HFF-Myc (cell line): ENCODE results near the gene LRRC49.

ENCODE experiments used
- DNase-seq: peaks from one replicate; pipeline ENCODE4 v3.0.0-alpha.2; 2011; ENCODE audit warnings: low read depth; ENCODE audit errors: extremely low read depth
- H3K4me3 ChIP-seq: replicated peaks from 2 replicates; pipeline ENCODE4 v1.5.1; 2011; ENCODE audit warnings: low read depth, mild to moderate bottlenecking, control low read depth, low read length
- CTCF ChIP-seq: IDR thresholded peaks from 2 replicates; pipeline ENCODE4 v1.5.1; 2012; ENCODE audit warnings: mild to moderate bottlenecking, low read depth, low read length, control low read depth; ENCODE audit errors: missing control alignments

Gene LRRC49

GRCh38 chr15:71085809-71086208, 193.2 kb downstream of the LRRC49 start:
- DNase-seq, result no peak
- H3K4me3 ChIP-seq, result no peak overlapping the region
- TF ChIP-seq CTCF, result no peak

GRCh38 chr15:71088155-71088554, 195.5 kb downstream of the LRRC49 start:
- no peak for TF ChIP-seq CTCF
- no peak overlapping the region for H3K4me3 ChIP-seq
- no peak for DNase-seq

- no peak for TF ChIP-seq CTCF
- DNase-seq, result no peak
- no peak overlapping the region for H3K4me3 ChIP-seq
These were observed 196.1 kb downstream of the LRRC49 start for GRCh38 chr15:71088683-71089082.

GRCh38 chr15:71089801-71090200, 197.2 kb downstream of the LRRC49 start:
- DNase-seq, result no peak
- no peak overlapping the region for H3K4me3 ChIP-seq
- TF ChIP-seq CTCF, result no peak

- DNase-seq, result no peak
- TF ChIP-seq CTCF, result no peak
- H3K4me3 ChIP-seq, result no peak overlapping the region
These were observed 199.0 kb downstream of the LRRC49 start for GRCh38 chr15:71091601-71092000.

- no peak overlapping the region for H3K4me3 ChIP-seq
- DNase-seq, result no peak
- TF ChIP-seq CTCF, result no peak
These were observed 199.5 kb downstream of the LRRC49 start for GRCh38 chr15:71092056-71092600.
